GM18511 (cell line): Measurements from ENCODE around the gene ATP8B3.

Source experiments
- ATAC-seq: cut with Tn5 transposase; IDR thresholded peaks from one replicate; pipeline ENCODE4 v1.9.1; 2021; ENCODE audit warnings: mild to moderate bottlenecking, moderate library complexity; ENCODE audit not compliant: unreplicated experiment

ATP8B3 gene

GRCh38 chr19:1811942-1812425 lies at the start of gene ATP8B3:
Gene ATP8B3, minus strand, starts transcription at chr19:1812276. Its CDS starts 540 bp downstream, at chr19:1811736.
- ATAC-seq, result peak; percentile 14

- no peak for ATAC-seq
Observed at GRCh38 chr19:1861599-1862031, 49.5 kb upstream of the ATP8B3 start.

- ATAC-seq, result no peak
Observed at GRCh38 chr19:1860821-1861598, 48.9 kb upstream of the ATP8B3 start.

- ATAC-seq, result no peak
Observed at GRCh38 chr19:1860042-1860775, 48.1 kb upstream of the ATP8B3 start.

- no peak for ATAC-seq
Observed at GRCh38 chr19:1859331-1859781, 47.3 kb upstream of the ATP8B3 start.

GRCh38 chr19:1858412-1859081 lies 46.5 kb upstream of the ATP8B3 start:
- ATAC-seq, result no peak

GRCh38 chr19:1857648-1858326 lies 45.7 kb upstream of the ATP8B3 start:
- ATAC-seq, result no peak

GRCh38 chr19:1856698-1857603 lies 44.9 kb upstream of the ATP8B3 start:
- ATAC-seq, result peak; percentile 43

- ATAC-seq, result no peak
Observed at GRCh38 chr19:1856345-1856697, 44.2 kb upstream of the ATP8B3 start.

GRCh38 chr19:1855828-1856255 lies 43.8 kb upstream of the ATP8B3 start:
- no peak for ATAC-seq

GRCh38 chr19:1855040-1855827 lies 43.2 kb upstream of the ATP8B3 start:
- ATAC-seq, result peak; percentile 57

- ATAC-seq, result no peak
Observed at GRCh38 chr19:1854542-1855039, 42.5 kb upstream of the ATP8B3 start.

GRCh38 chr19:1854039-1854541 lies 42.0 kb upstream of the ATP8B3 start:
- no peak for ATAC-seq

GRCh38 chr19:1853295-1854038 lies 41.4 kb upstream of the ATP8B3 start:
- no peak for ATAC-seq

GRCh38 chr19:1852581-1853128 lies 40.6 kb upstream of the ATP8B3 start:
- ATAC-seq, result no peak

- no peak for ATAC-seq
Observed at GRCh38 chr19:1851654-1852580, 39.8 kb upstream of the ATP8B3 start.
